ENCODE results near the gene ABAT. TPM values are rescaled to one million over a fixed set of nuclear protein-coding genes. Genes with fewer than 3 reads are reported as not detected.

Gene ABAT
- total RNA-seq, 1 experiment from 2014 or later, result 7.3 TPM

- Histone ChIP-seq H4K5ac (ENCODE audit: insufficient read length, low read depth, low read length) (no peak overlapping the region), H4K20me1 (ENCODE audit: control insufficient read depth, insufficient read depth, insufficient read length) (no peaks in the 10 kb centered on the region), H2BK12ac (ENCODE audit: insufficient read length, low read depth, low read length) (no peak overlapping the region), H3K79me1 (ENCODE audit: insufficient read depth, low read depth, low read length, poor library complexity, severe bottlenecking) (no peaks in the 10 kb centered on the region), H3K4me2 (ENCODE audit: insufficient read depth, insufficient read length, low read length) (no peak overlapping the region), H2BK15ac (ENCODE audit: low read depth, low read length) (no peak overlapping the region), H4K8ac (replicated peaks; ENCODE audit: insufficient read length, low read depth, low read length) (no peak overlapping the region), H3K56ac (ENCODE audit: insufficient read length, low read depth, low read length) (no peak overlapping the region), H3K9me3 (ENCODE audit: control insufficient read depth, low read depth, low read length) (no peaks in the 10 kb centered on the region), H3K23me2 (ENCODE audit: insufficient read length, low read depth, low read length, poor library complexity, severe bottlenecking) (no peaks in the 10 kb centered on the region), H4K91ac (ENCODE audit: insufficient read length, low read depth, low read length) (no peak overlapping the region), H3K4ac (ENCODE audit: low read depth, low read length) (no peak overlapping the region), H2BK20ac (ENCODE audit: low read depth, low read length, poor library complexity, severe bottlenecking) (no peak overlapping the region), H2AK5ac (ENCODE audit: insufficient read length, low read length) (no peak overlapping the region), H3K27ac (ENCODE audit: insufficient read length, low read depth, low read length) (no peak overlapping the region), H3K4me1 (ENCODE audit: insufficient read depth, low read length) (no peaks in the 10 kb centered on the region; the same call in 1 of the 2 replicates), H3K14ac (ENCODE audit: insufficient read depth, low read length) (no peak overlapping the region), H3K79me2 (ENCODE audit: insufficient read depth, low read length) (no peaks in the 10 kb centered on the region), H2BK120ac (ENCODE audit: low read depth, low read length, poor library complexity, severe bottlenecking) (no peak overlapping the region), H2BK5ac (ENCODE audit: insufficient read length, low read length) (no peak overlapping the region), H2AFZ (ENCODE audit: low read length) (no peak overlapping the region), H3K18ac (ENCODE audit: insufficient read length, low read depth, low read length) (no peak overlapping the region), H3K27me3 (ENCODE audit: insufficient read depth, low read length) (no peaks in the 10 kb centered on the region), H3T11ph (ENCODE audit: low read length) (no peak overlapping the region), H3K23ac (ENCODE audit: insufficient read length, low read depth, low read length) (no peak overlapping the region), H3K9ac (ENCODE audit: extremely low read depth, insufficient read length, low read length) (no peak overlapping the region)
- Mint-ChIP-seq H3K9me3 (peaks cover 0 to 2% of the 10 kb centered on the region in 2 experiments; a peak in 1 of 5 replicates), H3K4me1 (peaks cover 12% of the 10 kb centered on the region in 2 experiments), H3K27ac (no peak overlapping the region), H3K4me3 (no peak overlapping the region), H3K27me3 (ENCODE audit: low read depth) (peaks cover 11% of the 10 kb centered on the region), H3K36me3 (ENCODE audit: insufficient read depth in 1 of 3, low read depth in 3 of 3) (no peaks in the 10 kb centered on the region)
- no peak for TF ChIP-seq CTCF (conservative IDR thresholded peaks at IDR 0.05)
- no peak for DNase-seq
- WGBS (ENCODE audit: extremely low coverage, insufficient read length, low lambda C conversion rate), result no CpG with 5 or more reads among the region's 3 CpGs
Measured at GRCh38 chr16:8656376-8656775, 18.0 kb upstream of the ABAT start.
